BLaER1 (cell line): ENCODE measurements around the gene REXO1.
"Not testable (repeated sequence)": the region's sequence is repeated elsewhere in the genome, so short reads cannot be mapped to it uniquely, and the experiment has no call there.

Experiments used
- H3K27ac ChIP-seq: shearing (Covaris generic); formaldehyde crosslinking; 2 replicates; pipeline ENCODE4 v1.8.1; 2022
- H3K27me3 ChIP-seq: shearing (Covaris generic); formaldehyde crosslinking; 2 replicates; pipeline ENCODE4 v1.8.1; 2022
- H3K36me3 ChIP-seq: shearing (Covaris generic); formaldehyde crosslinking; 2 replicates; pipeline ENCODE4 v1.8.1; 2022
- H3K4me1 ChIP-seq: shearing (Covaris generic); formaldehyde crosslinking; 2 replicates; pipeline ENCODE4 v1.8.1; 2022
- H3K4me2 ChIP-seq: shearing (Covaris generic); formaldehyde crosslinking; 2 replicates; pipeline ENCODE4 v1.8.1; 2022
- H3K4me3 ChIP-seq: shearing (Covaris generic); formaldehyde crosslinking; 2 replicates; pipeline ENCODE4 v1.8.1; 2022
- H3K9ac ChIP-seq: shearing (Covaris generic); formaldehyde crosslinking; 2 replicates; pipeline ENCODE4 v1.8.1; 2022
- H3K9me3 ChIP-seq: shearing (Covaris generic); formaldehyde crosslinking; 2 replicates; pipeline ENCODE4 v1.8.1; 2022
- H4K20me1 ChIP-seq: shearing (Covaris generic); formaldehyde crosslinking; 2 replicates; pipeline ENCODE4 v1.8.1; 2022
- Cebpa-rat ChIP-seq: shearing (Covaris generic); IDR thresholded peaks from 2 replicates; pipeline ENCODE4 v1.8.1; 2022

Gene REXO1

DNA sequence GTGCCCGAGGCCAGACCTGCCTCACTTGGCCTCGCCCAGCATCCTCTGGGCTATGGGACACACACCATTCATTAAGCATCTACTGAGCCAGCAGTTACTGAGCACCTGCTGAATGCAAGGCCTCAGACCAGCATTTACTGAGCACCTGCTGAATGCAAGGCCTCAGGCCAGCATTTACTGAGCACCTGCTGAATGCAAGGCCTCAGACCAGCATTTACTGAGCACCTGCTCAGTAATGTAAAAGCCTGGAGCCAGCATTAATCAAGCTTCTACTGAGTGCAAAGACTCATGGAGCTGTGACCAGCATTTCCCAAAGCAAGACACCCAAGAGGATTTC is 39.9 kb downstream of the REXO1 start:
- no peak for TF ChIP-seq Cebpa-rat
- no peaks in the 10 kb centered on the region for H3K9me3 ChIP-seq

DNA sequence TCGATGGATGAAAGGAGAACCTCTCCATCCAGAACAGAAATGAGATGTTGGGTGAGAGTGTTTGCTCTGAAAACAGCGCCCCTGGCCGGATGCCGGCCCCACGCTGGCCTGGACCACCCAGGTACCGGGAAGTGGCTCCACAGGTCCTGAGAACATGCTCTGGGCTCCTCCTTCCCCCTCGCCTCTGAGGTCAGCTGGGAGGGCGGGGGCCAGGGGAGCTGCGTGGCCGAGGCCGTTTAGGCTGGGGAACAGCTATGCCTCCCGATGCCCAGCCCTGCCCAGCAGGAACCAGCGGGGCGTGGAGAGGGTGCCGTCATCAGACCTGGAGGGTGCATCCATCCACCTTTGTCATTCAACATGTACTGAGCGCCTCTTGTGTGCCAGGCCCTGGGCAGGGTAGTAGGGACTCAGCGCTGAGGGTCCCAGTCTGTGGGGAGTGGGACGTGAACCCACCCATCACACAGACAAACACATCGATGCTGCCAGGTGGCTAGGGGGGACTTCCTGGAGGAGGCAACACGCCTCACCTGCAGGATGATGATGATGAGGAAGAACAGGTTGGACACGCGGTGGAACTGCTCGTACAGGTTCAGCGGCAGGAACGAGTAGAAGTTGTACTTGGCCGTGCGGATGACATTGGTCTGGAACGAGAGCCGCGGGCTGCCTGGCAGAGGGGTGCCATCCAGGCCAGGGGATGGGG is 40.4 kb downstream of the REXO1 start:
- H3K9ac ChIP-seq: no peak overlapping the region
- H3K4me2 ChIP-seq: no peak overlapping the region
- H3K9me3 ChIP-seq: no peaks in the 10 kb centered on the region
- H3K4me1 ChIP-seq: peaks cover 32% of the 10 kb centered on the region
- TF ChIP-seq Cebpa-rat: no peak
- H4K20me1 ChIP-seq: no peaks in the 10 kb centered on the region; the same call in 1 of the 2 replicates
- H3K27me3 ChIP-seq: no peaks in the 10 kb centered on the region
- no peak overlapping the region for H3K4me3 ChIP-seq
- H3K36me3 ChIP-seq: peaks cover 53% of the 10 kb centered on the region
- H3K27ac ChIP-seq: no peak overlapping the region

More for the DNA sequence above, 39.9 kb downstream of the REXO1 start:
- Histone ChIP-seq H4K20me1 (peaks cover 5% of the 10 kb centered on the region), H3K27ac (no peak overlapping the region), H3K36me3 (peaks cover 48% of the 10 kb centered on the region), H3K4me3 (no peak overlapping the region), H3K9ac (no peak overlapping the region), H3K4me2 (no peak overlapping the region), H3K4me1 (peaks cover 37% of the 10 kb centered on the region), H3K27me3 (no peaks in the 10 kb centered on the region)

- no peaks in the 10 kb centered on the region for H3K9me3 ChIP-seq
Measured at GRCh38 chr19:1807030-1807694, 41.1 kb downstream of the REXO1 start.

GRCh38 chr19:1806184-1807029 is 41.9 kb downstream of the REXO1 start:
- no peak for TF ChIP-seq Cebpa-rat
- H3K9me3 ChIP-seq: no peaks in the 10 kb centered on the region
- no peak overlapping the region for H3K27ac ChIP-seq
- no peak overlapping the region for H3K9ac ChIP-seq
- H3K4me2 ChIP-seq: no peak overlapping the region
- H3K4me3 ChIP-seq: no peak overlapping the region
- peaks cover 24% of the 10 kb centered on the region for H3K4me1 ChIP-seq
- peaks cover 62% of the 10 kb centered on the region for H3K36me3 ChIP-seq
- H4K20me1 ChIP-seq: no peaks in the 10 kb centered on the region
- no peaks in the 10 kb centered on the region for H3K27me3 ChIP-seq

More at GRCh38 chr19:1807030-1807694, 41.1 kb downstream of the REXO1 start:
- peaks cover 30% of the 10 kb centered on the region for H3K4me1 ChIP-seq
- H3K4me3 ChIP-seq: no peak overlapping the region
- H3K4me2 ChIP-seq: no peak overlapping the region
- TF ChIP-seq Cebpa-rat: no peak
- peaks cover 58% of the 10 kb centered on the region for H3K36me3 ChIP-seq
- no peak overlapping the region for H3K27ac ChIP-seq
- H3K27me3 ChIP-seq: no peaks in the 10 kb centered on the region
- no peak overlapping the region for H3K9ac ChIP-seq
- no peaks in the 10 kb centered on the region for H4K20me1 ChIP-seq

GRCh38 chr19:1805401-1806183 is 42.7 kb downstream of the REXO1 start:
- H3K27ac ChIP-seq: no peak overlapping the region
- no peaks in the 10 kb centered on the region for H4K20me1 ChIP-seq
- peaks cover 16% of the 10 kb centered on the region for H3K4me1 ChIP-seq
- H3K9ac ChIP-seq: no peak overlapping the region
- H3K9me3 ChIP-seq: no peaks in the 10 kb centered on the region
- peaks cover 66% of the 10 kb centered on the region for H3K36me3 ChIP-seq
- TF ChIP-seq Cebpa-rat: no peak
- H3K4me3 ChIP-seq: no peak overlapping the region
- H3K4me2 ChIP-seq: no peak overlapping the region
- H3K27me3 ChIP-seq: no peaks in the 10 kb centered on the region

DNA sequence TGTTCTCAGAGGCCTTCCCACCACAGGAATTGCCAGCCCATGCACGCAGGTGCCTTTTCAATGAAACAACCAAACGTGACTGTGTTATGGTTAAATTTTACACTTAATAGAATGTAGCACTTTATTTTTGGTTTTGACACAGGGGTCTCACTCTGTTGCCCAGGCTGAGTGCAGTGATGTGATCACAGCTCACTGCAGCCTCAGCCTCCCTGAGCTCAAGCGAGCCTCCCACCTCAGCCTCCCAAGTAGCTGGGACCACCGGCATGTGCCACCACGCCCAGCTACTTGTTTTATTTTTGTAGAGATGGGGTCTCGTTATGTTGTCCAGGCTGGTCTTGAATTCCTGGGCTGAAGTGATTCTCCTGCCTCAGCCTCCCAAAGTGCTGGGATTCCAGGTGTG is 43.4 kb downstream of the REXO1 start:
- H3K4me2 ChIP-seq: no peak overlapping the region
- peaks cover 74% of the 10 kb centered on the region for H3K36me3 ChIP-seq
- H3K27me3 ChIP-seq: no peaks in the 10 kb centered on the region
- no peak overlapping the region for H3K9ac ChIP-seq
- TF ChIP-seq Cebpa-rat: no peak
- H3K9me3 ChIP-seq: no peaks in the 10 kb centered on the region
- H3K27ac ChIP-seq: no peak overlapping the region
- no peaks in the 10 kb centered on the region for H4K20me1 ChIP-seq
- H3K4me3 ChIP-seq: no peak overlapping the region
- H3K4me1 ChIP-seq: peaks cover 9% of the 10 kb centered on the region

DNA sequence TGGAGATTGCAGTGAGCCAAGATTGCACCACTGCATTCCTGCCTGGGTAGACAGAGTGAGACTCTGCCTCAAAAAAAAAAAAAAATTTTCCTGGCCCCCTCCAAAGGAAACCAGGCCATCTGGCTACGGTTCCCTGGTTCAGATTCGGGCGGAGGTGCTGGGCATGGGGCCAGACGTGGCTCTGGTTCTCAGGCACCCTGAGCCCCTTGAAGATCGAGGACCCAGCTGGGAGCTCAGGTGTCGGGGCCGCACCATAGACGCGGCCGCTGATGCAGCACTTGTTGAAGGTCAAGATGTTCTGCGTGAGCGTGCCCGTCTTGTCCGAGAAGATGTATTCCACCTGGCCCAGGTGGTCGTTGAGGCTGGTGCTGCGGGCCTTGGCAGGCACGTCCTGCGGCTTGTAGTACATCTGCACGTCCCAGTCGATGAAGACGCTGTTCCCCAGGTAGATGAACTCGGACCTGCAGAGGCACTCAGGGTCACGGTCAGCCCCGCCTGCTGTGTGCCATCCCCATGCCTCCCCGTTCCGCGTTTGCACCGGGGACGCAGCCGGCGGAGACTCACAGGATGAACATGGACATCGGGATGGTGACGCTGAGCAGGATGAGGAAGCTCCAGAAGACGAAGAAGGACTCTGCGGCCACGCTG is 48.5 kb downstream of the REXO1 start:
- peaks cover 57% of the 10 kb centered on the region for H3K36me3 ChIP-seq
- H3K4me1 ChIP-seq: peaks cover 14% of the 10 kb centered on the region
- no peak for TF ChIP-seq Cebpa-rat
- no peaks in the 10 kb centered on the region for H3K27me3 ChIP-seq
- H3K9me3 ChIP-seq: no peaks in the 10 kb centered on the region
- no peak overlapping the region for H3K4me3 ChIP-seq
- H3K27ac ChIP-seq: no peak overlapping the region
- H3K9ac ChIP-seq: no peak overlapping the region
- H3K4me2 ChIP-seq: no peak overlapping the region
- H4K20me1 ChIP-seq: no peaks in the 10 kb centered on the region

DNA sequence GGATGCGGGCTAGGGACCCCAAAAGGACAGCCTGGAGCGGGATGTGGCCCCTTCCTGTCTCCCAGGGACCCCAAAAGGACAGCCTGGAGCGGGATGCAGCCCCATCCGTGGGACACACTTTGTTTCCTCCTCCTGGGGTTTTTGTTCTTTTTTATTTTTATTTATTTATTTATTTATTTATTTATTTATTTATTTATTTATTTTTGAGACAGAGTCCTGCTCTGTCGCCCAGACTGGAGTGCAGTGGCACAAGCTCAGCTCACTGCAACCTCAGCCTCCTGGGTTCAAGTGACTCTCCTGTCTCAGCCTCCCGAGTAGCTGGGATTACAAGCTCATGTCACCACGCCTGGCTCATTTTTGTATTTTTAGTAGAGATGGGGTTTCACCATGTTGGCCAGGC is 51.0 kb downstream of the REXO1 start:
- not testable (repeated sequence) for H3K9me3 ChIP-seq, H3K9ac ChIP-seq, H3K4me3 ChIP-seq, H4K20me1 ChIP-seq, H3K27me3 ChIP-seq, H3K4me2 ChIP-seq, H3K27ac ChIP-seq
- peaks cover 32% of the 10 kb centered on the region for H3K36me3 ChIP-seq
- peaks cover 22% of the 10 kb centered on the region for H3K4me1 ChIP-seq
